ENCODE measurements around the gene BAK1. TPM values are rescaled to one million over a fixed set of nuclear protein-coding genes. Genes with fewer than 3 reads are reported as not detected.

Gene BAK1
- total and polyA plus RNA-seq, 4 donors: 5.3 to 15.3 (median 11.6) TPM

GRCh38 chr6:33609019-33609418 is 28.9 kb upstream of the BAK1 start:
- peak in 1 of 6 donors; percentile 18 for DNase-seq (ENCODE audit: low read depth in 4 of 6, low spot score in 6 of 6)
- Histone ChIP-seq H3K27ac (ENCODE audit: low read depth, low read length) (peak overlapping the region; percentile 71), H3K4me1 (ENCODE audit: control insufficient read depth, insufficient read depth, low read length) (peaks cover 57% of the 10 kb centered on the region), H3K9me3 (ENCODE audit: control insufficient read depth, insufficient read depth, low read length) (peaks cover 3% of the 10 kb centered on the region), H3K27me3 (ENCODE audit: control insufficient read depth, insufficient read depth, low read length) (no peaks in the 10 kb centered on the region), H3K4me3 (ENCODE audit: low read depth, low read length) (no peak overlapping the region), H3K36me3 (ENCODE audit: control insufficient read depth, insufficient read depth, low read length) (no peaks in the 10 kb centered on the region)
- WGBS (ENCODE audit: insufficient coverage): no CpG with 5 or more reads among the region's 3 CpGs

GRCh38 chr6:33607784-33608161 is 27.7 kb upstream of the BAK1 start:
- Histone ChIP-seq H3K36me3 (ENCODE audit: control insufficient read depth, insufficient read depth, low read length) (no peaks in the 10 kb centered on the region), H3K27ac (ENCODE audit: low read depth, low read length) (peak overlapping the region; percentile 71), H3K27me3 (ENCODE audit: control insufficient read depth, insufficient read depth, low read length) (no peaks in the 10 kb centered on the region), H3K9me3 (ENCODE audit: control insufficient read depth, insufficient read depth, low read length) (peaks cover 3% of the 10 kb centered on the region), H3K4me1 (ENCODE audit: control insufficient read depth, insufficient read depth, low read length) (peaks cover 47% of the 10 kb centered on the region), H3K4me3 (ENCODE audit: low read depth, low read length) (no peak overlapping the region)
- DNase-seq (ENCODE audit: low read depth in 4 of 6, low spot score in 6 of 6): no peak
- 71% methylated on average over 4 of the region's 5 CpGs for WGBS (ENCODE audit: insufficient coverage)

GRCh38 chr6:33607126-33607783 is 27.2 kb upstream of the BAK1 start:
- no peak overlapping the region for H3K4me3 ChIP-seq (ENCODE audit: low read depth, low read length)
- DNase-seq (ENCODE audit: low read depth in 4 of 6, low spot score in 6 of 6): peak in 1 of 6 donors; percentile 50
- WGBS (ENCODE audit: insufficient coverage): 0% methylated on average over 3 of the region's 8 CpGs
- peaks cover 3% of the 10 kb centered on the region for H3K9me3 ChIP-seq (ENCODE audit: control insufficient read depth, insufficient read depth, low read length)
- H3K4me1 ChIP-seq (ENCODE audit: control insufficient read depth, insufficient read depth, low read length): peaks cover 47% of the 10 kb centered on the region
- H3K27me3 ChIP-seq (ENCODE audit: control insufficient read depth, insufficient read depth, low read length): no peaks in the 10 kb centered on the region
- no peaks in the 10 kb centered on the region for H3K36me3 ChIP-seq (ENCODE audit: control insufficient read depth, insufficient read depth, low read length)
- H3K27ac ChIP-seq (ENCODE audit: low read depth, low read length): peak overlapping the region; percentile 71

GRCh38 chr6:33606642-33607041 is 26.6 kb upstream of the BAK1 start:
- no CpG with 5 or more reads among the region's 2 CpGs for WGBS (ENCODE audit: insufficient coverage)
- peaks cover 43% of the 10 kb centered on the region for H3K4me1 ChIP-seq (ENCODE audit: control insufficient read depth, insufficient read depth, low read length)

GRCh38 chr6:33604941-33605854 is 25.1 kb upstream of the BAK1 start:
- no peaks in the 10 kb centered on the region for H3K9me3 ChIP-seq (ENCODE audit: control insufficient read depth, insufficient read depth, low read length)
- no peaks in the 10 kb centered on the region for H3K36me3 ChIP-seq (ENCODE audit: control insufficient read depth, insufficient read depth, low read length)
- DNase-seq (ENCODE audit: low read depth in 4 of 6, low spot score in 6 of 6): no peak
- WGBS (ENCODE audit: insufficient coverage): 85% methylated on average over 3 of the region's 4 CpGs
- H3K4me1 ChIP-seq (ENCODE audit: control insufficient read depth, insufficient read depth, low read length): peaks cover 29% of the 10 kb centered on the region
- no peak overlapping the region for H3K4me3 ChIP-seq (ENCODE audit: low read depth, low read length)
- no peaks in the 10 kb centered on the region for H3K27me3 ChIP-seq (ENCODE audit: control insufficient read depth, insufficient read depth, low read length)
- H3K27ac ChIP-seq (ENCODE audit: low read depth, low read length): no peak overlapping the region

More at GRCh38 chr6:33606642-33607041, 26.6 kb upstream of the BAK1 start:
- Histone ChIP-seq H3K27ac (ENCODE audit: low read depth, low read length) (no peak overlapping the region), H3K4me3 (ENCODE audit: low read depth, low read length) (no peak overlapping the region), H3K36me3 (ENCODE audit: control insufficient read depth, insufficient read depth, low read length) (no peaks in the 10 kb centered on the region), H3K27me3 (ENCODE audit: control insufficient read depth, insufficient read depth, low read length) (no peaks in the 10 kb centered on the region), H3K9me3 (ENCODE audit: control insufficient read depth, insufficient read depth, low read length) (no peaks in the 10 kb centered on the region)
- DNase-seq (ENCODE audit: low read depth in 4 of 6, low spot score in 6 of 6): no peak

- WGBS (ENCODE audit: insufficient coverage): no CpG with 5 or more reads among the region's 2 CpGs
- peak in 1 of 6 donors; percentile 20 for DNase-seq (ENCODE audit: low read depth in 4 of 6, low spot score in 6 of 6)
- Histone ChIP-seq H3K27ac (ENCODE audit: low read depth, low read length) (no peak overlapping the region), H3K27me3 (ENCODE audit: control insufficient read depth, insufficient read depth, low read length) (no peaks in the 10 kb centered on the region), H3K4me3 (ENCODE audit: low read depth, low read length) (no peak overlapping the region), H3K4me1 (ENCODE audit: control insufficient read depth, insufficient read depth, low read length) (peaks cover 7% of the 10 kb centered on the region), H3K9me3 (ENCODE audit: control insufficient read depth, insufficient read depth, low read length) (no peaks in the 10 kb centered on the region), H3K36me3 (ENCODE audit: control insufficient read depth, insufficient read depth, low read length) (no peaks in the 10 kb centered on the region)
Observed at GRCh38 chr6:33602180-33602579, 22.1 kb upstream of the BAK1 start.

- H3K4me1 ChIP-seq (ENCODE audit: control insufficient read depth, insufficient read depth, low read length): peaks cover 5% of the 10 kb centered on the region
- no peaks in the 10 kb centered on the region for H3K36me3 ChIP-seq (ENCODE audit: control insufficient read depth, insufficient read depth, low read length)
- H3K4me3 ChIP-seq (ENCODE audit: low read depth, low read length): no peak overlapping the region
- no peaks in the 10 kb centered on the region for H3K9me3 ChIP-seq (ENCODE audit: control insufficient read depth, insufficient read depth, low read length)
- H3K27ac ChIP-seq (ENCODE audit: low read depth, low read length): no peak overlapping the region
- no peaks in the 10 kb centered on the region for H3K27me3 ChIP-seq (ENCODE audit: control insufficient read depth, insufficient read depth, low read length)
- no peak for DNase-seq (ENCODE audit: low read depth in 4 of 6, low spot score in 6 of 6)
- WGBS (ENCODE audit: insufficient coverage): 92% methylated on average over 5 of the region's 6 CpGs
Observed at GRCh38 chr6:33600761-33601160, 20.7 kb upstream of the BAK1 start.

GRCh38 chr6:33599413-33599938 is 19.4 kb upstream of the BAK1 start:
- Histone ChIP-seq H3K4me1 (ENCODE audit: control insufficient read depth, insufficient read depth, low read length) (peaks cover 5% of the 10 kb centered on the region), H3K27ac (ENCODE audit: low read depth, low read length) (no peak overlapping the region), H3K36me3 (ENCODE audit: control insufficient read depth, insufficient read depth, low read length) (no peaks in the 10 kb centered on the region), H3K27me3 (ENCODE audit: control insufficient read depth, insufficient read depth, low read length) (no peaks in the 10 kb centered on the region), H3K9me3 (ENCODE audit: control insufficient read depth, insufficient read depth, low read length) (no peaks in the 10 kb centered on the region), H3K4me3 (ENCODE audit: low read depth, low read length) (no peak overlapping the region)
- DNase-seq (ENCODE audit: low read depth in 4 of 6, low spot score in 6 of 6): peak in 1 of 6 donors; percentile 8
- WGBS (ENCODE audit: insufficient coverage): 61% methylated on average over 9 of the region's 9 CpGs

- H3K36me3 ChIP-seq (ENCODE audit: control insufficient read depth, insufficient read depth, low read length): no peaks in the 10 kb centered on the region
- WGBS (ENCODE audit: insufficient coverage): 80% methylated on average over 3 of the region's 4 CpGs
- H3K4me1 ChIP-seq (ENCODE audit: control insufficient read depth, insufficient read depth, low read length): peaks cover 16% of the 10 kb centered on the region
- no peaks in the 10 kb centered on the region for H3K9me3 ChIP-seq (ENCODE audit: control insufficient read depth, insufficient read depth, low read length)
- no peak overlapping the region for H3K4me3 ChIP-seq (ENCODE audit: low read depth, low read length)
- no peak overlapping the region for H3K27ac ChIP-seq (ENCODE audit: low read depth, low read length)
- peaks cover 7% of the 10 kb centered on the region for H3K27me3 ChIP-seq (ENCODE audit: control insufficient read depth, insufficient read depth, low read length)
- DNase-seq (ENCODE audit: low read depth in 4 of 6, low spot score in 6 of 6): no peak
Observed at GRCh38 chr6:33597551-33598322, 17.7 kb upstream of the BAK1 start.
